Mononuclear cell (primary cell): Measurements from ENCODE around the gene TNFRSF19. TPM values are rescaled to one million over a fixed set of nuclear protein-coding genes. Genes with fewer than 3 reads are reported as not detected.

Experiments
- H3K27me3 ChIP-seq: 2 replicates; pipeline ENCODE4 v1.6.0; 2011; ENCODE audit warnings: low read length, control low read depth; ENCODE audit not compliant: insufficient read depth
- H3K4me1 ChIP-seq: 2 replicates; pipeline ENCODE4 v1.5.1; 2011; ENCODE audit warnings: mild to moderate bottlenecking, low read length, control low read depth; ENCODE audit not compliant: insufficient read depth
- H3K4me3 ChIP-seq: 2 replicates; pipeline ENCODE4 v1.5.1; 2011; ENCODE audit warnings: mild to moderate bottlenecking, low read length, moderate library complexity
- H3K9me3 ChIP-seq: 2 replicates; pipeline ENCODE4 v1.5.1; 2011; ENCODE audit warnings: low read depth, mild to moderate bottlenecking, control low read depth, low read length
- total RNA-seq: library from RNA; depleted of rRNA; stranded (reverse); fragments of >200 nt; gene quantifications from one replicate; pipeline ENCODE4 v1.2.3, GENCODE V29; 2012

Gene TNFRSF19
- total RNA-seq, 1 donor: 0.21 TPM

GRCh38 chr13:23684647-23685046 lies 114.4 kb downstream of the TNFRSF19 start:
- Histone ChIP-seq H3K4me1 (no peaks in the 10 kb centered on the region), H3K9me3 (peaks cover 13% of the 10 kb centered on the region), H3K27me3 (no peaks in the 10 kb centered on the region), H3K4me3 (no peak overlapping the region)

GRCh38 chr13:23685416-23685815 lies 115.2 kb downstream of the TNFRSF19 start:
- H3K9me3 ChIP-seq: peaks cover 13% of the 10 kb centered on the region
- no peaks in the 10 kb centered on the region for H3K4me1 ChIP-seq
- no peaks in the 10 kb centered on the region for H3K27me3 ChIP-seq
- H3K4me3 ChIP-seq: no peak overlapping the region

- peaks cover 13% of the 10 kb centered on the region for H3K9me3 ChIP-seq
- no peaks in the 10 kb centered on the region for H3K4me1 ChIP-seq
- no peak overlapping the region for H3K4me3 ChIP-seq
- no peaks in the 10 kb centered on the region for H3K27me3 ChIP-seq
Measured at GRCh38 chr13:23686948-23687347, 116.7 kb downstream of the TNFRSF19 start.

GRCh38 chr13:23687614-23688013 lies 117.4 kb downstream of the TNFRSF19 start:
- H3K4me3 ChIP-seq: no peak overlapping the region
- H3K27me3 ChIP-seq: no peaks in the 10 kb centered on the region
- peaks cover 13% of the 10 kb centered on the region for H3K9me3 ChIP-seq
- no peaks in the 10 kb centered on the region for H3K4me1 ChIP-seq

- no peak overlapping the region for H3K4me3 ChIP-seq
- no peaks in the 10 kb centered on the region for H3K27me3 ChIP-seq
- H3K4me1 ChIP-seq: no peaks in the 10 kb centered on the region
- peaks cover 13% of the 10 kb centered on the region for H3K9me3 ChIP-seq
Measured at GRCh38 chr13:23688336-23688735, 118.1 kb downstream of the TNFRSF19 start.

- Histone ChIP-seq H3K9me3 (no peaks in the 10 kb centered on the region), H3K4me3 (no peak overlapping the region), H3K27me3 (no peaks in the 10 kb centered on the region), H3K4me1 (peaks cover 5% of the 10 kb centered on the region)
Measured at GRCh38 chr13:23690668-23691067, 120.5 kb downstream of the TNFRSF19 start.

- Histone ChIP-seq H3K4me1 (peaks cover 16% of the 10 kb centered on the region), H3K27me3 (no peaks in the 10 kb centered on the region), H3K4me3 (no peak overlapping the region), H3K9me3 (no peaks in the 10 kb centered on the region)
Measured at GRCh38 chr13:23692816-23693215, 122.6 kb downstream of the TNFRSF19 start.

GRCh38 chr13:23695196-23695595 lies 125.0 kb downstream of the TNFRSF19 start:
- no peaks in the 10 kb centered on the region for H3K9me3 ChIP-seq
- H3K4me3 ChIP-seq: no peak overlapping the region
- H3K4me1 ChIP-seq: peaks cover 16% of the 10 kb centered on the region

GRCh38 chr13:23695711-23696464 lies 125.7 kb downstream of the TNFRSF19 start:
- H3K4me3 ChIP-seq: no peak overlapping the region
- H3K9me3 ChIP-seq: no peaks in the 10 kb centered on the region
- no peaks in the 10 kb centered on the region for H3K27me3 ChIP-seq
- peaks cover 16% of the 10 kb centered on the region for H3K4me1 ChIP-seq

More at GRCh38 chr13:23695196-23695595, 125.0 kb downstream of the TNFRSF19 start:
- H3K27me3 ChIP-seq: no peaks in the 10 kb centered on the region

- H3K4me3 ChIP-seq: no peak overlapping the region
- H3K4me1 ChIP-seq: peaks cover 16% of the 10 kb centered on the region
- H3K27me3 ChIP-seq: no peaks in the 10 kb centered on the region
- H3K9me3 ChIP-seq: no peaks in the 10 kb centered on the region
Measured at GRCh38 chr13:23696610-23697009, 126.4 kb downstream of the TNFRSF19 start.

GRCh38 chr13:23697772-23698313 lies 127.6 kb downstream of the TNFRSF19 start:
- Histone ChIP-seq H3K4me1 (peaks cover 16% of the 10 kb centered on the region), H3K4me3 (no peak overlapping the region), H3K9me3 (no peaks in the 10 kb centered on the region), H3K27me3 (no peaks in the 10 kb centered on the region)

GRCh38 chr13:23699271-23699670 lies 129.1 kb downstream of the TNFRSF19 start:
- H3K4me3 ChIP-seq: no peak overlapping the region
- H3K4me1 ChIP-seq: peaks cover 16% of the 10 kb centered on the region
- no peaks in the 10 kb centered on the region for H3K9me3 ChIP-seq

GRCh38 chr13:23701186-23701585 lies 131.0 kb downstream of the TNFRSF19 start:
- H3K27me3 ChIP-seq: no peaks in the 10 kb centered on the region
- H3K4me1 ChIP-seq: peaks cover 6% of the 10 kb centered on the region
- H3K4me3 ChIP-seq: no peak overlapping the region
- no peaks in the 10 kb centered on the region for H3K9me3 ChIP-seq

More at GRCh38 chr13:23699271-23699670, 129.1 kb downstream of the TNFRSF19 start:
- H3K27me3 ChIP-seq: no peaks in the 10 kb centered on the region

GRCh38 chr13:23701636-23702035 lies 131.4 kb downstream of the TNFRSF19 start:
- no peaks in the 10 kb centered on the region for H3K9me3 ChIP-seq
- H3K4me3 ChIP-seq: no peak overlapping the region
- H3K4me1 ChIP-seq: peaks cover 1% of the 10 kb centered on the region
- no peaks in the 10 kb centered on the region for H3K27me3 ChIP-seq

GRCh38 chr13:23703246-23703860 lies 133.1 kb downstream of the TNFRSF19 start:
- H3K4me3 ChIP-seq: no peak overlapping the region
- no peaks in the 10 kb centered on the region for H3K4me1 ChIP-seq
- H3K27me3 ChIP-seq: no peaks in the 10 kb centered on the region
- no peaks in the 10 kb centered on the region for H3K9me3 ChIP-seq
